Tibial nerve (tissue), 3 donors: ENCODE measurements around the gene DES.

Experiments used
- POLR2A ChIP-seq, 2 donors: fragments of 450-650 bp; IDR thresholded peaks; one replicate each; pipeline ENCODE4 v1.6.1; 2017; ENCODE audit warnings: antibody characterized with exemption in 2 of 2, mild to moderate bottlenecking in 2 of 2, moderate library complexity in 2 of 2
- TF ChIP-seq, protein P1 (sequence below), 5 experiments: fragments of 200-600 bp in 3 of 5; fragments of 450-650 bp in 2 of 5; sonication (generic) in 3 of 5; IDR thresholded peaks; one replicate each; pipeline ENCODE4 v1.5.1; 2016 to 2019; ENCODE audit warnings: antibody characterized with exemption in 5 of 5, mild to moderate bottlenecking in 3 of 5, moderate library complexity in 2 of 5

DNA sequence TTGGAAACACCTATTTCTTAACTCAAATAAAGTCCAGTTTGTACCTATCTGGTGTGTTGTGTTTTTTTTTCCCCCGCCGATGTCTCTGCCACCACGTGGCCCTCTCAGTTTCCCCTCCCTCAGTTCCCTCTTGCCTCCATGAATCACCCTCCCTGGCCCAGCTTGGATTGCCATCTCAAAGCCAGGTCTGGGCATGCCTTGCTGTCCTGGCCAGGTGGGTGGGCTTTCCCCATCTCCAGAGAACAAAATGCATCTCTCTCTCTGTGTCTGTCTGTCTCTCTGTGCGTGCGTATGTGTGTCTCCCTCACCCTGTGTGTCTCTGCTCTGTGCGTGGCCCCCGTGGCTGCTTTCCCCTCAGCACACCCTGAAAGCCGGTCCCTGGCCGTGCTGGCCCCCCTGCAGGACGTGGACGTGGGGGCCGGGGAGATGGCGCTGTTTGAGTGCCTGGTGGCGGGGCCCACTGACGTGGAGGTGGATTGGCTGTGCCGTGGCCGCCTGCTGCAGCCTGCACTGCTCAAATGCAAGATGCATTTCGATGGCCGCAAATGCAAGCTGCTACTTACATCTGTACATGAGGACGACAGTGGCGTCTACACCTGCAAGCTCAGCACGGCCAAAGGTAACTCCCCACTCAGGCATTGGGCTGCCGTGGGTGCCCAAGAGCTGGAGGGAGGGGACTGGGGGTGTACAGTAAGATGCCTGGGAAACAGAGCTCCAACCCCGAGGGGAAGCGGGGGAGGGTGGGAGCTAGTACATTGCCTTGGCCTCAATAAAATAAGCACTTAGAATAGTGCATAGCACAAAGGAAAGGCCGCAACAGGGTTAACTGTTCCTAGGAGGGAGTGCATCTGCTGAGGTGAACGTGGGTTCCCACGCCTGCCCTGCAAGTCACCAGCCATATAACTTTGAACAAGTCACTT lies 48.9 kb downstream of the DES start:
- TF ChIP-seq, protein P1, sequence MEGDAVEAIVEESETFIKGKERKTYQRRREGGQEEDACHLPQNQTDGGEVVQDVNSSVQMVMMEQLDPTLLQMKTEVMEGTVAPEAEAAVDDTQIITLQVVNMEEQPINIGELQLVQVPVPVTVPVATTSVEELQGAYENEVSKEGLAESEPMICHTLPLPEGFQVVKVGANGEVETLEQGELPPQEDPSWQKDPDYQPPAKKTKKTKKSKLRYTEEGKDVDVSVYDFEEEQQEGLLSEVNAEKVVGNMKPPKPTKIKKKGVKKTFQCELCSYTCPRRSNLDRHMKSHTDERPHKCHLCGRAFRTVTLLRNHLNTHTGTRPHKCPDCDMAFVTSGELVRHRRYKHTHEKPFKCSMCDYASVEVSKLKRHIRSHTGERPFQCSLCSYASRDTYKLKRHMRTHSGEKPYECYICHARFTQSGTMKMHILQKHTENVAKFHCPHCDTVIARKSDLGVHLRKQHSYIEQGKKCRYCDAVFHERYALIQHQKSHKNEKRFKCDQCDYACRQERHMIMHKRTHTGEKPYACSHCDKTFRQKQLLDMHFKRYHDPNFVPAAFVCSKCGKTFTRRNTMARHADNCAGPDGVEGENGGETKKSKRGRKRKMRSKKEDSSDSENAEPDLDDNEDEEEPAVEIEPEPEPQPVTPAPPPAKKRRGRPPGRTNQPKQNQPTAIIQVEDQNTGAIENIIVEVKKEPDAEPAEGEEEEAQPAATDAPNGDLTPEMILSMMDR (IDR thresholded peaks at IDR 0.05): no peak
- no peak for TF ChIP-seq POLR2A (IDR thresholded peaks at IDR 0.05)
